DOHH2 (cell line): Measurements from ENCODE around the gene ZNF214.

ENCODE experiments used
- EZH2phosphoT487 ChIP-seq: fragments of 200-600 bp; sonication (generic); IDR thresholded peaks from 2 replicates; pipeline ENCODE4 v1.6.1; 2017; ENCODE audit warnings: borderline replicate concordance, mild to moderate bottlenecking, antibody characterized with exemption, low read length, moderate library complexity, mixed read lengths
- TF ChIP-seq, protein P1 (sequence below): fragments of 200-600 bp; sonication (generic); IDR thresholded peaks from one replicate; pipeline ENCODE4 v1.5.1; 2014; ENCODE audit warnings: antibody characterized with exemption, mild to moderate bottlenecking, low read depth, low read length; ENCODE audit not compliant: poor library complexity, severe bottlenecking

DNA sequence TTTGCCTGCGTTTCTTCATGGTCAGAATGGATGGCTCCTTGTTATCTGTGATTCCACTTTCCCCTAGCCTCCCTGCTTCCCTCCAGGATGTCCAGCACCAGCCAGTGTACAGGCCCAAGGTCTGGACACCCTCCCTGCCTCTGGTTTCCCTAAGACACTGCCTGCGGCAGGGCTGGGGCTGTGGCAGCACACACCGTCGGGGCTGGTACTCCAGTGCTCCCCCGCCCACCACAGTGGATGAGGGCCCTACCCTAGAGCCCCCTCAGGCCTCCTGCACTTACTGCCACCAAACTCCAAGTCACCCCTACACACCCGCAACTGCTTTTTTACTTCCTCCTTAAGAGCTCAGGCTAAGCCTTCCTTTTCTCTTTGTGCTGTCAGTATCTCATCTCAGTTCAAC, 28.9 kb downstream of the ZNF214 start:
- TF ChIP-seq, protein P1, sequence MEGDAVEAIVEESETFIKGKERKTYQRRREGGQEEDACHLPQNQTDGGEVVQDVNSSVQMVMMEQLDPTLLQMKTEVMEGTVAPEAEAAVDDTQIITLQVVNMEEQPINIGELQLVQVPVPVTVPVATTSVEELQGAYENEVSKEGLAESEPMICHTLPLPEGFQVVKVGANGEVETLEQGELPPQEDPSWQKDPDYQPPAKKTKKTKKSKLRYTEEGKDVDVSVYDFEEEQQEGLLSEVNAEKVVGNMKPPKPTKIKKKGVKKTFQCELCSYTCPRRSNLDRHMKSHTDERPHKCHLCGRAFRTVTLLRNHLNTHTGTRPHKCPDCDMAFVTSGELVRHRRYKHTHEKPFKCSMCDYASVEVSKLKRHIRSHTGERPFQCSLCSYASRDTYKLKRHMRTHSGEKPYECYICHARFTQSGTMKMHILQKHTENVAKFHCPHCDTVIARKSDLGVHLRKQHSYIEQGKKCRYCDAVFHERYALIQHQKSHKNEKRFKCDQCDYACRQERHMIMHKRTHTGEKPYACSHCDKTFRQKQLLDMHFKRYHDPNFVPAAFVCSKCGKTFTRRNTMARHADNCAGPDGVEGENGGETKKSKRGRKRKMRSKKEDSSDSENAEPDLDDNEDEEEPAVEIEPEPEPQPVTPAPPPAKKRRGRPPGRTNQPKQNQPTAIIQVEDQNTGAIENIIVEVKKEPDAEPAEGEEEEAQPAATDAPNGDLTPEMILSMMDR, result no peak
- no peak for TF ChIP-seq EZH2phosphoT487
